WTC11 (cell line): ENCODE measurements around the gene DYSF. TPM values are rescaled to one million over a fixed set of nuclear protein-coding genes. Genes with fewer than 3 reads are reported as not detected.

ENCODE experiments used
- ATAC-seq: fragments of 200-7000 bp; cut with Tn5 transposase; 2 replicates; pipeline ENCODE4 v1.10.0; 2021; ENCODE audit warnings: mild to moderate bottlenecking, moderate library complexity
- CTCF ChIA-PET: fragments of 300-600 bp; sonication (Branson Sonifier 250); formaldehyde crosslinking; loops from one replicate; lab custom pipeline; 2021; ENCODE audit warnings: antibody characterized with exemption; lab: Charles Lee
- POLR2A ChIA-PET: fragments of 350-600 bp; sonication (Branson Sonifier 250); formaldehyde crosslinking; loops from one replicate; lab custom pipeline; 2021; ENCODE audit warnings: antibody characterized with exemption; lab: Charles Lee
- DNase-seq: peaks from one replicate; pipeline ENCODE4 v3.0.0; 2021; ENCODE audit warnings: low spot score
- H3K27ac Mint-ChIP-seq: 2 replicates; pipeline ENCODE4 v1.8.0; 2021; ENCODE audit warnings: mixed read lengths
- H3K27me3 Mint-ChIP-seq: 2 replicates; pipeline ENCODE4 v1.8.0; 2021; ENCODE audit warnings: low read depth, mild to moderate bottlenecking, moderate library complexity, mixed read lengths
- H3K36me3 Mint-ChIP-seq: 2 replicates; pipeline ENCODE4 v1.8.0; 2021; ENCODE audit warnings: mixed read lengths
- H3K4me1 Mint-ChIP-seq: 2 replicates; pipeline ENCODE4 v1.8.0; 2022; ENCODE audit warnings: mixed read lengths
- H3K4me3 Mint-ChIP-seq: 2 replicates; pipeline ENCODE4 v1.8.0; 2021; ENCODE audit warnings: mild to moderate bottlenecking, moderate library complexity, mixed read lengths
- H3K9me3 Mint-ChIP-seq: 2 replicates; pipeline ENCODE4 v1.8.0; 2021; ENCODE audit warnings: mixed read lengths
- CBFB ChIP-seq: sonication (generic); formaldehyde crosslinking; IDR thresholded peaks from 2 replicates; pipeline ENCODE4 v1.8.1; 2022; ENCODE audit warnings: mild to moderate bottlenecking, low read depth, missing genetic modification reagents
- ETV6 ChIP-seq: sonication (generic); formaldehyde crosslinking; IDR thresholded peaks from 2 replicates; pipeline ENCODE4 v1.8.1; 2022; ENCODE audit warnings: mild to moderate bottlenecking, missing genetic modification reagents
- FOXJ3 ChIP-seq: sonication (generic); formaldehyde crosslinking; IDR thresholded peaks from 2 replicates; pipeline ENCODE4 v1.9.0; 2021; ENCODE audit warnings: missing genetic modification reagents, mild to moderate bottlenecking, borderline replicate concordance
- FOXK1 ChIP-seq: sonication (generic); formaldehyde crosslinking; IDR thresholded peaks from 2 replicates; pipeline ENCODE4 v1.8.0; 2022; ENCODE audit warnings: mild to moderate bottlenecking, moderate library complexity, missing genetic modification reagents
- HMGA2 ChIP-seq: fragments of 250-450 bp; sonication (Bioruptor Pico); IDR thresholded peaks from 2 replicates; pipeline ENCODE4 v1.4.0; 2021; ENCODE audit warnings: mild to moderate bottlenecking, moderate library complexity
- PRRX2 ChIP-seq: fragments of 250-450 bp; sonication (Bioruptor Pico); IDR thresholded peaks from 2 replicates; pipeline ENCODE4 v1.8.0; 2021; ENCODE audit warnings: mild to moderate bottlenecking
- ZBTB21 ChIP-seq: sonication (generic); formaldehyde crosslinking; IDR thresholded peaks from 2 replicates; pipeline ENCODE4 v1.8.1; 2023; ENCODE audit warnings: mild to moderate bottlenecking, missing genetic modification reagents, borderline replicate concordance
- ZNF317 ChIP-seq: sonication (generic); formaldehyde crosslinking; IDR thresholded peaks from 2 replicates; pipeline ENCODE4 v1.8.1; 2023; ENCODE audit warnings: low read depth, mild to moderate bottlenecking, moderate library complexity, missing genetic modification reagents, borderline replicate concordance
- ZNF396 ChIP-seq: fragments of 250-450 bp; sonication (Bioruptor Pico); IDR thresholded peaks from 2 replicates; pipeline ENCODE4 v1.8.0; 2021; ENCODE audit warnings: mild to moderate bottlenecking, moderate library complexity, borderline replicate concordance
- total RNA-seq: library from RNA; stranded (reverse); gene quantifications from 3 replicates; pipeline ENCODE4 v1.2.3, GENCODE V29; 2021
- TF ChIP-seq, protein P1 (sequence below): sonication (generic); formaldehyde crosslinking; IDR thresholded peaks from 2 replicates; pipeline ENCODE4 v1.8.1; 2022; ENCODE audit warnings: low read depth, mild to moderate bottlenecking, moderate library complexity, missing genetic modification reagents, borderline replicate concordance
- TF ChIP-seq, protein P2 (sequence below): sonication (generic); formaldehyde crosslinking; conservative IDR thresholded peaks from 2 replicates; pipeline ENCODE4 v1.8.1; 2022; ENCODE audit warnings: mild to moderate bottlenecking, missing genetic modification reagents
- TF ChIP-seq, protein P3 (sequence below): sonication (generic); formaldehyde crosslinking; IDR thresholded peaks from 2 replicates; pipeline ENCODE4 v1.8.0; 2023; ENCODE audit warnings: missing genetic modification reagents, mild to moderate bottlenecking, borderline replicate concordance
- TF ChIP-seq, protein P4 (sequence below): sonication (generic); formaldehyde crosslinking; conservative IDR thresholded peaks from 2 replicates; pipeline ENCODE4 v1.8.1; 2023; ENCODE audit warnings: mild to moderate bottlenecking, low read depth, missing genetic modification reagents, moderate library complexity
- TF ChIP-seq, protein P5 (sequence below): sonication (generic); formaldehyde crosslinking; IDR thresholded peaks from 2 replicates; pipeline ENCODE4 v1.8.0; 2022; ENCODE audit warnings: missing genetic modification reagents

DYSF gene
- total RNA-seq, 1 experiment from 2014 or later = 14.8 TPM

DNA sequence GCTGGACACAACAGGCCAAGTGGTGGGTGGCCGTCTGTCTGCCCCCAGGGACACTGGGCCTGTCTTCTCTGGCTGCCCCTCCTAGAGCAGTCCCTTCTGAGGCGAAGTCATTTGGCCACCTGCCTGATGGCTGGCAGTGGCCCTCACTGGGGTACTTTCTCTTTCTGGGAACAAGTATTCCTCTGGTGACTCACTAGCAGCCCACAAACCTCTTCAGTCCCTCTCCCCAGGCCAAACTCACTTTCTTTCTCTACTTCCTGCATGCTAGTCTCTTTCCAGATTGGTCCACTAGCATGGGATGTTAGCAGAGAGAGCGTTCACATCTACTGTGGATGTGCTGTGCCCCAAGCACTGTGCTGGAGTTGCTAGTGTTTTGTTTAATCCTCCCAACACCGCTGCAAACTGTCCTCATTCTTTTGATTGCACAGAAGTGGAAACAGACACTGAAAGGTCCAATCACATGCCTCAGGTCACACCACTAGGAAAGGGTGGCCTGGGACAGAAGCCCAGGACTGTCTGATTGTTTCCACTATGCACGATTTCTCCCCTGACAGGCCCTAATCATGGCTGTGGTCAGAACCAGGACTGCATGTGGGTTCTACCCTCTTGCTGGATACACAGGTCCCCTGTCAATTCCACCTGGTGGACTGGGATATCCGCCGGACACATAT, 5.2 kb downstream of the DYSF start:
- POLR2A ChIA-PET = no interaction called here

DNA sequence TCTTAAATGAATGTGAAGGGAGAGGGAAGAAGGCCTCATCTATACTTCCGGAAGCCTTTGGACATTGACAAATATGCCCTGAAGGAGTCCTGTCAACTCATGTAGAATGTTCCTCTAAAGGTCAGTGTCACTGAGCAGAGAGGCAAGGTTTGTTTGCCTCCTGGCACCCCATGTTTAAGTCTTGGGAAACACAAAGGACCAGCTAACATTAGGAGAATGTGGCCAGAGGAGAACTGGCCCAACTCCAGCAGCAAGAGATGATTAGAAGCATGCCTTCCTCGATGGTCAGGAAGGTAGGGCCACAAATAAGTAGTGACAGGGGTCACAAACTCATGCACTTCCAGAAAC, 5.7 kb downstream of the DYSF start:
- Mint-ChIP-seq H3K36me3 (peaks cover 3% of the 10 kb centered on the region; the same call in 1 of the 2 replicates), H3K4me1 (peaks cover 56% of the 10 kb centered on the region), H3K4me3 (no peak overlapping the region), H3K9me3 (no peaks in the 10 kb centered on the region), H3K27ac (no peak overlapping the region), H3K27me3 (peaks cover 43% of the 10 kb centered on the region)
- POLR2A ChIA-PET = no interaction called here
- CTCF ChIA-PET = interaction anchor here (1.1 to 5.5 kb wide), 2 partner anchors 53 to 160 kb away, joined by 3 to 116 read pairs; no protein-coding TSS in a partner anchor
- DNase-seq (no peak), ATAC-seq (no peak)
- TF ChIP-seq, protein P1, sequence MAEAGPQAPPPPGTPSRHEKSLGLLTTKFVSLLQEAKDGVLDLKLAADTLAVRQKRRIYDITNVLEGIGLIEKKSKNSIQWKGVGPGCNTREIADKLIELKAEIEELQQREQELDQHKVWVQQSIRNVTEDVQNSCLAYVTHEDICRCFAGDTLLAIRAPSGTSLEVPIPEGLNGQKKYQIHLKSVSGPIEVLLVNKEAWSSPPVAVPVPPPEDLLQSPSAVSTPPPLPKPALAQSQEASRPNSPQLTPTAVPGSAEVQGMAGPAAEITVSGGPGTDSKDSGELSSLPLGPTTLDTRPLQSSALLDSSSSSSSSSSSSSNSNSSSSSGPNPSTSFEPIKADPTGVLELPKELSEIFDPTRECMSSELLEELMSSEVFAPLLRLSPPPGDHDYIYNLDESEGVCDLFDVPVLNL = no peak
- TF ChIP-seq, protein P2, sequence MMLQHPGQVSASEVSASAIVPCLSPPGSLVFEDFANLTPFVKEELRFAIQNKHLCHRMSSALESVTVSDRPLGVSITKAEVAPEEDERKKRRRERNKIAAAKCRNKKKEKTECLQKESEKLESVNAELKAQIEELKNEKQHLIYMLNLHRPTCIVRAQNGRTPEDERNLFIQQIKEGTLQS (CRISPR knock-in tag) = no peak
- no peak for TF ChIP-seq CBFB (CRISPR knock-in tag)
- TF ChIP-seq FOXJ3 (CRISPR knock-in tag) = no peak
- TF ChIP-seq ZBTB21 (CRISPR knock-in tag) = no peak
- no peak for TF ChIP-seq FOXK1 (CRISPR knock-in tag)
- TF ChIP-seq ZNF396 (CRISPR knock-in tag) = no peak
- no peak for TF ChIP-seq ZNF317 (CRISPR knock-in tag)

More for the DNA sequence above, 5.2 kb downstream of the DYSF start:
- peaks cover 56% of the 10 kb centered on the region for H3K4me1 Mint-ChIP-seq
- no peaks in the 10 kb centered on the region for H3K9me3 Mint-ChIP-seq
- ATAC-seq (no peak), DNase-seq (no peak)
- 0 out of 2 replicates have a peak overlapping the region, but pooled peaks have one; percentile 29 for H3K27ac Mint-ChIP-seq
- CTCF ChIA-PET = interaction anchor here (1.2 to 10.2 kb wide), 4 partner anchors 7 to 53 kb away, joined by 3 to 116 read pairs (median 56); no protein-coding TSS in a partner anchor
- H3K4me3 Mint-ChIP-seq = no peak overlapping the region
- H3K27me3 Mint-ChIP-seq = peaks cover 46% of the 10 kb centered on the region
- H3K36me3 Mint-ChIP-seq = peaks cover 3% of the 10 kb centered on the region; the same call in 1 of the 2 replicates
- TF ChIP-seq, protein P3, sequence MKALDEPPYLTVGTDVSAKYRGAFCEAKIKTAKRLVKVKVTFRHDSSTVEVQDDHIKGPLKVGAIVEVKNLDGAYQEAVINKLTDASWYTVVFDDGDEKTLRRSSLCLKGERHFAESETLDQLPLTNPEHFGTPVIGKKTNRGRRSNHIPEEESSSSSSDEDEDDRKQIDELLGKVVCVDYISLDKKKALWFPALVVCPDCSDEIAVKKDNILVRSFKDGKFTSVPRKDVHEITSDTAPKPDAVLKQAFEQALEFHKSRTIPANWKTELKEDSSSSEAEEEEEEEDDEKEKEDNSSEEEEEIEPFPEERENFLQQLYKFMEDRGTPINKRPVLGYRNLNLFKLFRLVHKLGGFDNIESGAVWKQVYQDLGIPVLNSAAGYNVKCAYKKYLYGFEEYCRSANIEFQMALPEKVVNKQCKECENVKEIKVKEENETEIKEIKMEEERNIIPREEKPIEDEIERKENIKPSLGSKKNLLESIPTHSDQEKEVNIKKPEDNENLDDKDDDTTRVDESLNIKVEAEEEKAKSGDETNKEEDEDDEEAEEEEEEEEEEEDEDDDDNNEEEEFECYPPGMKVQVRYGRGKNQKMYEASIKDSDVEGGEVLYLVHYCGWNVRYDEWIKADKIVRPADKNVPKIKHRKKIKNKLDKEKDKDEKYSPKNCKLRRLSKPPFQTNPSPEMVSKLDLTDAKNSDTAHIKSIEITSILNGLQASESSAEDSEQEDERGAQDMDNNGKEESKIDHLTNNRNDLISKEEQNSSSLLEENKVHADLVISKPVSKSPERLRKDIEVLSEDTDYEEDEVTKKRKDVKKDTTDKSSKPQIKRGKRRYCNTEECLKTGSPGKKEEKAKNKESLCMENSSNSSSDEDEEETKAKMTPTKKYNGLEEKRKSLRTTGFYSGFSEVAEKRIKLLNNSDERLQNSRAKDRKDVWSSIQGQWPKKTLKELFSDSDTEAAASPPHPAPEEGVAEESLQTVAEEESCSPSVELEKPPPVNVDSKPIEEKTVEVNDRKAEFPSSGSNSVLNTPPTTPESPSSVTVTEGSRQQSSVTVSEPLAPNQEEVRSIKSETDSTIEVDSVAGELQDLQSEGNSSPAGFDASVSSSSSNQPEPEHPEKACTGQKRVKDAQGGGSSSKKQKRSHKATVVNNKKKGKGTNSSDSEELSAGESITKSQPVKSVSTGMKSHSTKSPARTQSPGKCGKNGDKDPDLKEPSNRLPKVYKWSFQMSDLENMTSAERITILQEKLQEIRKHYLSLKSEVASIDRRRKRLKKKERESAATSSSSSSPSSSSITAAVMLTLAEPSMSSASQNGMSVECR (CRISPR knock-in tag) = no peak
- TF ChIP-seq, protein P4, sequence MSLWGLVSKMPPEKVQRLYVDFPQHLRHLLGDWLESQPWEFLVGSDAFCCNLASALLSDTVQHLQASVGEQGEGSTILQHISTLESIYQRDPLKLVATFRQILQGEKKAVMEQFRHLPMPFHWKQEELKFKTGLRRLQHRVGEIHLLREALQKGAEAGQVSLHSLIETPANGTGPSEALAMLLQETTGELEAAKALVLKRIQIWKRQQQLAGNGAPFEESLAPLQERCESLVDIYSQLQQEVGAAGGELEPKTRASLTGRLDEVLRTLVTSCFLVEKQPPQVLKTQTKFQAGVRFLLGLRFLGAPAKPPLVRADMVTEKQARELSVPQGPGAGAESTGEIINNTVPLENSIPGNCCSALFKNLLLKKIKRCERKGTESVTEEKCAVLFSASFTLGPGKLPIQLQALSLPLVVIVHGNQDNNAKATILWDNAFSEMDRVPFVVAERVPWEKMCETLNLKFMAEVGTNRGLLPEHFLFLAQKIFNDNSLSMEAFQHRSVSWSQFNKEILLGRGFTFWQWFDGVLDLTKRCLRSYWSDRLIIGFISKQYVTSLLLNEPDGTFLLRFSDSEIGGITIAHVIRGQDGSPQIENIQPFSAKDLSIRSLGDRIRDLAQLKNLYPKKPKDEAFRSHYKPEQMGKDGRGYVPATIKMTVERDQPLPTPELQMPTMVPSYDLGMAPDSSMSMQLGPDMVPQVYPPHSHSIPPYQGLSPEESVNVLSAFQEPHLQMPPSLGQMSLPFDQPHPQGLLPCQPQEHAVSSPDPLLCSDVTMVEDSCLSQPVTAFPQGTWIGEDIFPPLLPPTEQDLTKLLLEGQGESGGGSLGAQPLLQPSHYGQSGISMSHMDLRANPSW (CRISPR knock-in tag) = no peak
- TF ChIP-seq PRRX2 (CRISPR knock-in tag) = no peak
- TF ChIP-seq, protein P5, sequence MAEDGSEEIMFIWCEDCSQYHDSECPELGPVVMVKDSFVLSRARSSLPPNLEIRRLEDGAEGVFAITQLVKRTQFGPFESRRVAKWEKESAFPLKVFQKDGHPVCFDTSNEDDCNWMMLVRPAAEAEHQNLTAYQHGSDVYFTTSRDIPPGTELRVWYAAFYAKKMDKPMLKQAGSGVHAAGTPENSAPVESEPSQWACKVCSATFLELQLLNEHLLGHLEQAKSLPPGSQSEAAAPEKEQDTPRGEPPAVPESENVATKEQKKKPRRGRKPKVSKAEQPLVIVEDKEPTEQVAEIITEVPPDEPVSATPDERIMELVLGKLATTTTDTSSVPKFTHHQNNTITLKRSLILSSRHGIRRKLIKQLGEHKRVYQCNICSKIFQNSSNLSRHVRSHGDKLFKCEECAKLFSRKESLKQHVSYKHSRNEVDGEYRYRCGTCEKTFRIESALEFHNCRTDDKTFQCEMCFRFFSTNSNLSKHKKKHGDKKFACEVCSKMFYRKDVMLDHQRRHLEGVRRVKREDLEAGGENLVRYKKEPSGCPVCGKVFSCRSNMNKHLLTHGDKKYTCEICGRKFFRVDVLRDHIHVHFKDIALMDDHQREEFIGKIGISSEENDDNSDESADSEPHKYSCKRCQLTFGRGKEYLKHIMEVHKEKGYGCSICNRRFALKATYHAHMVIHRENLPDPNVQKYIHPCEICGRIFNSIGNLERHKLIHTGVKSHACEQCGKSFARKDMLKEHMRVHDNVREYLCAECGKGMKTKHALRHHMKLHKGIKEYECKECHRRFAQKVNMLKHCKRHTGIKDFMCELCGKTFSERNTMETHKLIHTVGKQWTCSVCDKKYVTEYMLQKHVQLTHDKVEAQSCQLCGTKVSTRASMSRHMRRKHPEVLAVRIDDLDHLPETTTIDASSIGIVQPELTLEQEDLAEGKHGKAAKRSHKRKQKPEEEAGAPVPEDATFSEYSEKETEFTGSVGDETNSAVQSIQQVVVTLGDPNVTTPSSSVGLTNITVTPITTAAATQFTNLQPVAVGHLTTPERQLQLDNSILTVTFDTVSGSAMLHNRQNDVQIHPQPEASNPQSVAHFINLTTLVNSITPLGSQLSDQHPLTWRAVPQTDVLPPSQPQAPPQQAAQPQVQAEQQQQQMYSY (CRISPR knock-in tag) = no peak
- no peak for TF ChIP-seq HMGA2 (CRISPR knock-in tag)
- no peak for TF ChIP-seq ETV6 (CRISPR knock-in tag)
